Fibroblast of mammary gland (primary cell): ENCODE measurements around the gene AXIN2.

Experiments
- DNase-seq: peaks from one replicate; pipeline ENCODE4 v3.0.0-alpha.2; 2010; ENCODE audit warnings: low read depth
- H3K4me3 ChIP-seq: 2 replicates; pipeline ENCODE4 v1.5.1; 2011; ENCODE audit warnings: low read depth, mild to moderate bottlenecking, low read length, moderate library complexity; ENCODE audit not compliant: control insufficient read depth
- CTCF ChIP-seq: conservative IDR thresholded peaks from 2 replicates; pipeline ENCODE4 v1.5.1; 2011; ENCODE audit warnings: low read depth, low read length, inconsistent platforms; ENCODE audit not compliant: control insufficient read depth, insufficient read depth

Gene AXIN2

DNA sequence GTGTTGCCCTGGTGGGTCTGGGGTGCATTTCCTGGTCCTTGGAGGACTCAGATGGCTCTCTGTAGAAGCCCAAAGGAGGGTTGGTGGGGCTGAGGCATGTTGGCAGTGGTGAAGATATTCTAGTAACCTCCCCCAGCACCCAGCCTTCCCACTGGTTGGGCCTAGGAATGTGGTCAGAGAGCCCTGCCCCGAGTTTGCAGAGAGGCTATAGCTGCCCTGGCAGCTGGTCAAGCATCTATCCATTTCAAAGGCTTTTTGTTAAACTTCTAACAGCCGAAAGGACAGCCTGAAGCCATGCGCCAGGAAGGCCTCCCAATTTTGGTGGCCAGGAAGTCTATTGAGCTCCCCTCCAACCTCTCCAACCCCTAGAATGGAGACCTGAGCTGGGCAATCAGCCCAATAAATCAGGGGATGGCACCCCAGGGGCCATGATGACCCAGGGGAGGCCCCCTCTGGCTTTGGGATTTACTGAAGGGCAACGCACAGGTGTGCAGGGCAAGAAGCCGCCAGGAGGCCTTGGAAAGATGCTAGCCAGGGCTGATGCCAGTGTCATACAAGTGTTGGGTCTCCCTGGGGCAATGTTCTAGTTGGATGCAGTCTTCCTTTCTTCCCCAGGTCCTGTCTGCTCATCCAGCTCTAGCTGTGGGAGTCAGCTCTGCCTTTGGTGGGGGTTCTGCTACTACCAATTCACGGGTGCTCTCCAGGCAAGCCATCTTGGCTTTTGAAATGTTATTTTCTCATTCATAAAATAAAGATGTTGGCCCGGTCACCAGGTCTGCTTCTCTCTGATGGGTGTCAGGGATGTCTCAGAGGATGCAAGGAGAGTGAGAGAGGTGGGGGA, 30.9 kb upstream of the AXIN2 start:
- no peak for DNase-seq
- H3K4me3 ChIP-seq: no peak overlapping the region
- no peak for TF ChIP-seq CTCF

DNA sequence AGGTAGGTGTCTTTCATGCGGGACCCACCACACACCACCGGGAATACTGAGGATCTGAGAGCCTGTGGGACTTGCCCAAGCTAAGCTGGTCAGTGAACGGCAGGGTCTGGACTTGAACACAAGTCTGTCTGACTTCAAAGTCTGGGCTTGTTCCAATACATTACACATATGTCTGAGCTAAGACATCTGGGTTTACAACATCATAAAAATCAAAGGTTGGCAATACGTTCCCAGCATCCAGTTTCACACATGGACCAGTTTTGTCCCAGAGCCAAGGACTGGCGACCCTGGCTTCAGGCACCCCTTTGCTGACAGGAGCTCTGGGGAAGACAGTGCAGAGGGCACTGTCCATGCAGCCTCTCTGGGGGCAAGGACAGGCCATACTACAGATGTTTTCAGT, 27.9 kb upstream of the AXIN2 start:
- H3K4me3 ChIP-seq: no peak overlapping the region
- TF ChIP-seq CTCF: no peak
- peak; percentile 55 for DNase-seq

- H3K4me3 ChIP-seq: no peak overlapping the region
- DNase-seq: no peak
- TF ChIP-seq CTCF: no peak
These were observed 26.8 kb upstream of the AXIN2 start for GRCh38 chr17:65588181-65588808.

- DNase-seq: no peak
- no peak overlapping the region for H3K4me3 ChIP-seq
- TF ChIP-seq CTCF: no peak
These were observed 26.2 kb upstream of the AXIN2 start for GRCh38 chr17:65587534-65588180.

DNA sequence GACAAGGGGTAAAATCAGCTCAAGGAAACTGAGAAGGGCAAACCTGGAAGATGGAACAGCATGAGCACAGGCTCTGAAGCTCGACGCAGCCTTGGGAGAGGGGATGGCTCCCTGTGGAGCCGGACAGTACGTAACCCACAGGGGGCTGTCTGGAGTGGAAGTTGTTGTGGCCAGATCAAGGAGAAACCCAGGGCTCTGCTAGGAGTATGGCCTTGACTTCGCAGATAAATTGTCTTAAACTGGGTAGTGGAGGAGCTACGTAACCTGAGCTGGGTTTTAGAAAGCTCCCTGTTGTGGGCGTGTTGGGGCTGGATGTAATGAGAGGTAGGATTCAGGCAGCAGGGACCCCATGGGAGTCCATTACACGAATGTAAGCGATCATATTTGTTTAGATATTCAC, 25.5 kb upstream of the AXIN2 start:
- no peak for TF ChIP-seq CTCF
- DNase-seq: no peak
- no peak overlapping the region for H3K4me3 ChIP-seq

DNA sequence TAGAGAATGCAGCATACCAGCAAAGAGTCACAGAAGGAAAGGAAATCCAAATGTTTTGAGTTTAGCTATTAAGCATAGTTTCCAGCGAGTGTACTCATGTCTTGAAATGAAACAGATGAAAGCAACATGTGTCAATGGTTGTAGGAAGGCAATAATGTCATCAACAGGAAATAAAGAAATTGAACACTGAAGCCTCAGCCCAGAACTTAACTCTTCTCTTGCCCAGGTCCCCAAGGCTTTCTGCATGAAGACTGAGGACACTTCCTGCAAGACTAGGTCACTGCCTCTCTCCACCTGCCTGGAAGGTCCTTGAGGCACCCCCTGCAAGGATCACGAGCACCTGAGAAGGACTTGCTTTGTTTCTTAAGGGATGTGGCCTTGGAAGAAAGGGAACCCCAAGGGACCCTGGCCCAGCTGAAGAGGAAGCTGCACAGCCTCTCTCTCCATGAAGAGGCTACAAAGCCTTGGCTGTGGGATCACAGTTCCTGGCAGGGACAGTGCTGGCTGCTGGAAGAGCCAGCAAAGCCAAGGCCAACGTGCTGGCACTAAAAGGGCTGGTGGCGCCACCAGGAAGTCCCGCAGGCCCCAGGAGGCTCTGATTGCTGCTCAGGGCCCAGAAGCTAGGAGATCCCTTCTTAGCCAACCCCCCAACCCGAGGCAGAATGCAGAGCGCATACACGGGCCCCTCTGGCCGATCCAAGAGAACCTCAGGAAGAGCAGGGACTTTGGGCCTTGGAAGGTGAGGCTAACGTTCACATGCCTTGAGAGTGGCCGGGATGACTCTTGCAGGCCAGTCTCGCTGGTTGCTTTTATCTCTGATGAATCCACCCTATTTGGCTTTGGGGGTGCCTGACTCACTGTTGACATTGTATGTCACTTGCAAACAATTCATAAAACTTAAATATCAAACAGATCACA, 23.4 kb upstream of the AXIN2 start:
- DNase-seq: no peak
- no peak overlapping the region for H3K4me3 ChIP-seq
- TF ChIP-seq CTCF: no peak
